KG1 (cell line): ENCODE results near the gene RPS14.

Source experiments
- DNase-seq: peaks from one replicate; lab custom pipeline; 2025; lab: John Stamatoyannopoulos, UW

RPS14 gene

DNA sequence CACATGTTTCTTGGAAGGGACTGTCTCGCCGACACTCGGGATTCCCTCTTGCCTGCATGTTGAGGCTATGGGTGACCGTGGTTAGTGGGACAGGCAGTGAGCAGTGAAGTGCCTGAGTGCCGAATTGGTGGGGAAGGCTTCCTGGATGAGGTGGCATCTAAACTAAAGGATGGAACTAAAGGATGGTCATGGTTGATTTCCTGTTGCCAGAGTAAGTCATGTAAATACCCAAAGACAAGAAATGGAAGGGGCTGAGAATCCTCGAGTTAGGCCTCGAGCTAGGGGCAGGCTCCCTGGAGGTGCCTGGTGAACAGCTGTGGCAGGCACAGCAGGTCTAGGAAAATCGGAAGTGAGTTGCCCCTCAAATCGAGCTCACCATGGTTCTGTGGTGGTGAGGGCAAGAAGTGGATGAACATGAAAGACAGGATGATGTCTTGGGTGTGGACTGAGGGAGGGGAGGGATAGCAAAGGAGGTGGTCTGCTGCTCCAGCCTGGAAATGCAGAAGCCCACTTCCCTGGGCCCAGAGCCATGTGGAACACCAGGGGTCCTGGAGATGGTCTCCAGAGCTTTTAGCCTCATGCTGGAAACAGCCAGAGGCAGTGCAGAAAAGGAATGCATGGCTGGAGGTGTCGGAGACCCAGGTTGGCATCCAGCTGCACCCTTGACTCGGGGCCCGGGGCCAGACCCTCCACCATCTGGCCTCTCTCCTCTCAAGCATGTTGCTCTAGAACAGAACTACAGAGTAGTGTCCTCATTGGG is 49.0 kb downstream of the RPS14 start:
- DNase-seq, result no peak

DNA sequence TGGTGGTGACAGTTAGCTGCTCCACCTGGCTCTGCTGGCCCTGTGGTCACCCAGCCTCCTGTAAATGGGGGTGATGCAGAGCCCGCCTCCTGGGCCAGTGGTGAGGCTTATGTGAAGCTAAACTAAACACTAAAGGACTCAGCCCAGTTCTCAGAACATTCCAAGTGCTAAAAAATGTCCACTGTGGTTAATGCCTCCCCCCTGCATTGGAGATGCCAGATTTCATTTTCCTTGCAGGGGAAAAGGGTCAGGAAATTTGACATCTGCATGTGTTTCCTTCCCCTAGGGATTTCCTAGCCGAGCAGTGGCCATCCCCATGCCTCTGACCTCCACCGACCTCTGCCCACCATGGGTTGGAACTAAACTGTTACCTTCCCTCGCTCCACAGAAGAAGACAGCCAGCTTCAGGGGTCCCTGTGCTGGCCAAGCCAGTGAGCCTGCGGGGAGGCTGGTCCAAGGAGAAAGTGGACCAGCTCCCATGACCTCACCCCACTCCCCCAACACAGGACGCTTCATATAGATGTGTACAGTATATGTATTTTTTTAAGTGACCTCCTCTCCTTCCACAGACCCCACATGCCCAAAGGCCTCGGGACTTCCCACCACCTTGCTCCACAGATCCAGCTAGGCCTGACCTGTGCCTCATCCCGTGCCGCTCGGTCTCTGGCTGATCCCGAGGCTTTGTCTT is 49.9 kb downstream of the RPS14 start:
- DNase-seq, result no peak

DNA sequence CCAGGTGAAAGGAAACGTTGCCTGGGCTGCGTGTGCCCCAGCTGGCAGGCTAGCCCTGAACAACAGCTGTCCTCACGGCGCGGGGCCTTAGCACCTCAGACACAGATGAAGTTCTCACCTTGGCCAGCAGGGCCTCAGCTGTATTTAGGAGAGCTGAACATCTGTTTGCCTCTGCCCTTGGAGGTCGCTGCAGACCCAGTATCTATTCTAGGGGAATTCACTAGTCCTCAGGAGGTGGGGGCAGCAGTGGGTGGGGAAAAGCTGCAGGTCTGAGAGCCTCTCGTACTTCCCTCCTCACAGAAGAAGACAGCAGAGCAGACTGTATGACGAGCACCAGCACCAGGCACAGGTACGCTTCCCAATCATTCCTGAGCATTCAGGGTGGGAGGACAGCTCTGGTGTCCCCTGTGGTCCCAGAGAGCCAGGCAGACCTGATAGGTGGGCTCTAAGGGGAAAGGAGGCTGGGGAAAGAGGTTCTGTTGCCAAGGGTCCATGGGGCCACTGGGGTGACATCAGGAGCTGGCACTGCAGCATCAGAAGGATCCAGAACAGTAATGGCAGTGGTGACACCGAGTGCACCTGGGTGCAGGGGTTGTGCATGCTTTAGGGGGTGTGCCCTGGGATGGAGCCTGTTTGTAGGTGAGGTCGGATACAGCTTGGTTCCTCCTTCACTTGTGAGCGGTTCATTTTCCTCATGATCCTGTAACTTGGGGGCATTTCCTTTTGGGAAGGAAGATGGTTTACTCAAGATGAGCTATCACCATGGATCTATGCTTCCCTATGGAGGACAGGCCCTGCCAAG is 50.6 kb downstream of the RPS14 start:
- no peak for DNase-seq

DNA sequence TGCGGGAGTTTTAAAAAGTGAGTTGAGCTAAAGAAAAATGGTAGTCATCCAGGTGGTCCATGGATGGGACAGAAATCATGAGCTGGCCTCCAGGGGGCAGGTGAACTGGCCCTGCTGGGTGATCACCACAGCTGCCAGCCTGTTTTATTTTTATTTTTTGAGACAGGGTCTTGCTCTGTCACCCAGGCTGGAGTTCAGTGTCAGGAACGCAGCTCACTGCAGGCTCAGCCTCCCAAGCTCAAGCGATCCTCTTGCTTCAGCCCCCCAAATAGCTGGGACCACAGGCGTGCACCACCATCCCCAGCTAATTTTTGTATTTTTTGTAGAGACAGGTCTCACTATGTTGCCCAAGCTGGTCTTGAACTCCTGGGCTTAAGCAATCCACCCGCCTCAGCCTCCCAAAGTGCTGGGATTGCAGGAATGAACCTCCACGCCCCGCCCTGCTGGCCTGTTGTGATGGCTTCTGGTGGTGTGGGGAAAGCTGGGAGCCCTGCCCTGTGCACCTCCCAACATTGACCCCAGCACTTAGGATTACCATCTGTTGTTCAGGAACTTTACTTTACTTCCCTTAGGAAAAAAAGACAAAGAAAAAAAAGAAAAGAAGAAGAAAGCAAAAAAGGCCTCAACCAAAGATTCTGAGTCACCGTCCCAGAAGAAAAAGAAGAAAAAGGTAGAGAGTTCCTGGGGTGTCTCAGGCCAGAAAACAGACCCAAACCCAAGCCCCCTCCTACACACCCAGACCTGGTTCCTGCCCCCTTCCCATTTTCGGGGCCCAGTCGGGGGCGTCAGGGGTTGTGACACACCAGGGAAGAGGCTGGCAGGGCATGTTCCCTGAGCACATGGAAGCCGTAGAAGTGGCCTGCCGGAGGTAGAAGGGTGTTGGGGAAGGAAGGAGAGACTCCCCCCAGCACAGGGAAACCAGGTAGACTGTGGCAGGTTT is 51.5 kb downstream of the RPS14 start:
- DNase-seq, result no peak

DNA sequence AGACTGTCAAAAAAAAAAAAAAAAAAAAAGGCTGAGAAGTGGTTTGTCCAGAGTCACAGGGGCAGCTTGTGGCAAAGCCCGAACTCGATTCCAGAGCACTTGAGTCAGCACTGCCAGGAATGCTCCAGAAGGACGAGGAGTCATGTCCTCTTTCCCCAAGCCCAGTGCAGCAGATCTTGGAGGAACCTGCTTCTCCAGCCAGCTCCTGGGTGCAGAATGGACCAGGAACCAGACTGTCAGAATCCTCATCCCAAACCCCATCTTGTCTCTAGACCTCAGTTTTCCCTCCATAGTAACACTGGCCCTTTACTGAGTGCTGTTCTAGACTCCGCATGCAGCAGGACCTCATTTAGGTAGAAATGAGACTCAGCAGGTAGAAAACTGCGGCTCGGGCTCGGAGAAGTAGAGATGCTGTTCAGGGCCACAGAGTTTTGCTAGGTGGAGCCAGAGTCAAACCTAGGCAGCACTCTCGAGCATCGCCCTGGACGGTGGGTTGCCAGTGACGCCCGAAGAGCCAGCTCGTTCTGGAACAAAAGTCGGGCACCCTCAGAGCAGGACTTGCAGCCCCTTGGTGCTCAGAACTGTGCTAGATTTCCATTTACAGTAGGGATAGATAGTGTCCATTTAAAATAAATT is 52.3 kb downstream of the RPS14 start:
- no peak for DNase-seq

DNA sequence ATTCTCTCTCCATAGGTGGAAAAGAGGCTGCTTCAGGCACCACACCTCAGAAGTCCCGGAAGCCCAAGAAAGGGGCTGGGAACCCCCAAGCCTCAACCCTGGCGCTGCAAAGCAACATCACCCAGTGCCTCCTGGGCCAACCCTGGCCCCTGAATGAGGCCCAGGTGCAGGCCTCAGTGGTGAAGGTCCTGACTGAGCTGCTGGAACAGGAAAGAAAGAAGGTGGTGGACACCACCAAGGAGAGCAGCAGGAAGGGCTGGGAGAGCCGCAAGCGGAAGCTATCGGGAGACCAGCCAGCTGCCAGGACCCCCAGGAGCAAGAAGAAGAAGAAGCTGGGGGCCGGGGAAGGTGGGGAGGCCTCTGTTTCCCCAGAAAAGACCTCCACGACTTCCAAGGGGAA is 53.3 kb downstream of the RPS14 start:
- DNase-seq, result no peak

DNA sequence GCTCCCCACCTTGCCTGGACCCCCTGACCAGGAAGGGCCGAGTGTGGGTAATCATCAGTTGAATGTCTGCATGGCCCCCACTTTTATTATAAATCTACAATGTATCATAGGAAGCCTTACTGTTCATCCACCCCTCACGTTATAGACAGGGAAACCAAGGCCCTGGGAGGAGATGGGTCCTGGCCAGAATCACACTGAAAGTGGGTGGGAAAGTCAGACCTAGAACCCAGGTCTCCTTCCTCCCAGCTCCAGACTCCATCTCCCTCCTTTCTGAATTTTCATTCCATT is 53.9 kb downstream of the RPS14 start:
- DNase-seq, result no peak

DNA sequence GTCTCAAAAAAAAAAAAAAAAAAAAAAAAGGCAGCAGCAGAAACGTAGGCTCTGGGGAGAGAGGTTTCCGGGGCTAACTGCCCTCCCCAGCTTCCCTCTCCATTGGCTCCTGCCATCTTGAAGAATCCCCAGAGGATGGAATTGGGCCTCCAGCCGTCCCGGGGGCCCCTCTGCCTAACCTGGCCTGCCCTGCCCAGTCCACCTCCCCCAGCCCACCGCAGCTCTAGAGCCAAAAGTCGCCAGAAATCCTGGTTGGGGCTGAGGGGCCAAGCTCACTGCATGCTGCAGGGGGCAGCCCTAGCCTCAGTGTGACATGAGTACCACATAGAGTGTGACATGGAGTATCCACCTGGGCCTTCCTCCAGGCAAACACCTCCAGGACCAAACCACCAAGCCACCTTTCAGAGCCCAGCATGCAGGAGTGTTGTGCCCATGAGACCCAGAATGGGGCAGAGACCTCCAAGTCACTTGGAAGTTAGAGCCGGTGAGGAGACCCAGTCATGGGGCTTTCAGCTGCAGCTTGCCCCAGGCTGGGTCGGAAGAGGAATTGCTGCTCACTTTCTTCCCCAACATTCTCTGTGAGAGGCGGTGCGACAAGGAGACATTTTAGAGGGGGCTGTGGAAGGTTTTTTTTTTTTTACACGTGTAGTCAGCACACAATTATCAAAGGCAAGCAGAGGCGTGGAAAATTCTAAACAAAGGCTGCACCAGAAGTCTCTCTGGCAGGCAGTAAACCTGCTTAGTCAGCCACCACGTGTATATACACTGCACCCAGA is 54.4 kb downstream of the RPS14 start:
- DNase-seq, result no peak

DNA sequence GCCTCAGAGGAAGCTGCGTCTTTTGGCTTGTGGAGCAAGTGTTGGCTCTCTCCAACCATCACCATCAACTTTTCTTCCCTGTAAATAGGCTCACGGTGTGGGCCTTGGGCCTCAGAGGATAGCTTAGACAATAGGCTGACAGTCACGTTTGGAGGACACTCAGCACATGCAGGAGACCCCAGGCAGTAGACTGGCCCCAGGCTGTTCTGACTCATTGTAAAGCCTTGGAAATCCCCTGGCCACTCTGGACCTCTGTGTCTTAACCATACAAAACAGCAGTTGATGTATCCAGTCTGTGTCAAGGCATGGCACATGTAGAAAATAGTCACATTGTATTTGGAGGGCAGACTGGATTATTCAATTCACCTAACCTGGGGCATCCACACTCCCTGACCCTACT is 55.4 kb downstream of the RPS14 start:
- DNase-seq, result no peak

DNA sequence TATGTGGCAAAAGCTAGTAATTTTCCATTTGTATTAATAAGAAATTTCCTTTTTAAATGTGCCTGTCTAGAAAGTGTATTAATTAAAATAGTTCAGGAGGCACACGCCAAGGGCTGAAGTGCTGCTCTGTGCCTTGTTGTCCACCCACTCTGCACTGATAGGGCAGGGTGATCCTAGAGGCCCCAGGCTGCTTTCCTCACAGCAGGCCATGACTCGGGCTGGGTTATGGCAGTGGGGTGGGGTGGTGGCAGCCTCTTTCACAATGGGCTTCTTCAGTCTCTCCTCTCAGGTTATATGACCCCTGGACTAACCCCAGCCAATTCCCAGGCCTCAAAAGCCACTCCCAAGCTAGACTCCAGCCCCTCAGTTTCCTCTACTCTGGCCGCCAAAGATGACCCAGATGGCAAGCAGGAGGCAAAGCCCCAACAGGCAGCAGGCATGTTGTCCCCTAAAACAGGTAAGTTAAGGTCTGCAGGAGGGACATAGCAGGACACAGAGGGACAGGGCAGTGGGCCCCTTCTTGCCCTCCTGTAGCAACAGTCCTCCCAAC is 56.4 kb downstream of the RPS14 start:
- no peak for DNase-seq

DNA sequence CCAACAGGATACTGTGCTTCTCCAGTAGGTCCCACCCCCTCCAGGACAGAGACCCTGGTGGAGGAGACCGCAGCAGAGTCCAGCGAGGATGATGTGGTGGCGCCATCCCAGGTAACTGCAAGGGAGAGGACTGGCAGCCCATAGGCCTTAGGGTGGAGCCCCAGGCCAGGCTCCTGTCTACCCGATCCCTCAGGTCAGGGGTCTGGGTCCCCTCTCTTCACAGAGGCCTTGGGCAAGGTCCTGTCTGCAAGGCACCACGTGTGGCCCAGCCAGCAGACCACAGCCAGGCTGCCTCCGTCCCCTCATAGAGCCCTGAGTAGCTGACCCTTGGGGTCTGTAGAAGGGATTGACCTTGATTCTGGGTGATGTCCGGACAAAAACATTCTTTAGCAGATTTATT is 56.9 kb downstream of the RPS14 start:
- no peak for DNase-seq
